Osteoblast (primary cell): ENCODE data around the gene LZIC. TPM values are rescaled to one million over a fixed set of nuclear protein-coding genes. Genes with fewer than 3 reads are reported as not detected.
A peak's percentile ranks its signal among the peaks of the same experiment; 100 is the strongest.

Experiments
- DNase-seq: peaks from one replicate; pipeline ENCODE4 v3.0.0; 2011; ENCODE audit warnings: low spot score, mixed read lengths; ENCODE audit not compliant: insufficient read length; ENCODE audit errors: missing footprints
- H2AFZ ChIP-seq: 2 replicates; pipeline ENCODE4 v1.6.0; 2011; ENCODE audit warnings: mild to moderate bottlenecking, low read length
- H3K27ac ChIP-seq: 2 replicates; pipeline ENCODE4 v1.5.1; 2011; ENCODE audit warnings: mild to moderate bottlenecking, low read depth, low read length, moderate library complexity
- H3K27me3 ChIP-seq: 2 replicates; pipeline ENCODE4 v1.6.0; 2012; ENCODE audit warnings: mild to moderate bottlenecking, control low read depth, inconsistent platforms, low read length, moderate library complexity; ENCODE audit not compliant: insufficient read depth
- H3K36me3 ChIP-seq: 2 replicates; pipeline ENCODE4 v1.5.1; 2011; ENCODE audit warnings: mild to moderate bottlenecking, low read length, control low read depth, moderate library complexity; ENCODE audit not compliant: insufficient read depth
- H3K4me1 ChIP-seq: 2 replicates; pipeline ENCODE4 v1.5.1; 2011; ENCODE audit warnings: mild to moderate bottlenecking, low read length, control low read depth, moderate library complexity; ENCODE audit not compliant: insufficient read depth
- H3K4me2 ChIP-seq: 2 replicates; pipeline ENCODE4 v1.6.0; 2011; ENCODE audit warnings: mild to moderate bottlenecking, low read length; ENCODE audit not compliant: insufficient read depth
- H3K4me3 ChIP-seq: fragments of 200-600 bp; sonication (generic); 3 replicates; pipeline ENCODE4 v1.5.1; 2012; ENCODE audit warnings: mild to moderate bottlenecking, low read length, inconsistent platforms; ENCODE audit not compliant: insufficient read depth
- H3K79me2 ChIP-seq: 2 replicates; pipeline ENCODE4 v1.6.0; 2012; ENCODE audit warnings: mild to moderate bottlenecking, low read length, control low read depth, inconsistent platforms; ENCODE audit not compliant: insufficient read depth
- H3K9me3 ChIP-seq: 2 replicates; pipeline ENCODE4 v1.5.1; 2011; ENCODE audit warnings: low read depth, low read length, control low read depth
- H4K20me1 ChIP-seq: 2 replicates; pipeline ENCODE4 v1.6.0; 2012; ENCODE audit warnings: mild to moderate bottlenecking, low read length, control low read depth; ENCODE audit not compliant: insufficient read depth
- CTCF ChIP-seq: IDR thresholded peaks from 2 replicates; pipeline ENCODE4 v1.5.1; 2011; ENCODE audit warnings: mild to moderate bottlenecking, low read depth, low read length, moderate library complexity; ENCODE audit errors: extremely low read depth
- total RNA-seq: library from RNA; depleted of rRNA; stranded (reverse); fragments of >200 nt; gene quantifications from 2 replicates; pipeline ENCODE4 v1.2.3, GENCODE V29; 2012

Gene LZIC
- total RNA-seq, 1 donor = 37.6 TPM

DNA sequence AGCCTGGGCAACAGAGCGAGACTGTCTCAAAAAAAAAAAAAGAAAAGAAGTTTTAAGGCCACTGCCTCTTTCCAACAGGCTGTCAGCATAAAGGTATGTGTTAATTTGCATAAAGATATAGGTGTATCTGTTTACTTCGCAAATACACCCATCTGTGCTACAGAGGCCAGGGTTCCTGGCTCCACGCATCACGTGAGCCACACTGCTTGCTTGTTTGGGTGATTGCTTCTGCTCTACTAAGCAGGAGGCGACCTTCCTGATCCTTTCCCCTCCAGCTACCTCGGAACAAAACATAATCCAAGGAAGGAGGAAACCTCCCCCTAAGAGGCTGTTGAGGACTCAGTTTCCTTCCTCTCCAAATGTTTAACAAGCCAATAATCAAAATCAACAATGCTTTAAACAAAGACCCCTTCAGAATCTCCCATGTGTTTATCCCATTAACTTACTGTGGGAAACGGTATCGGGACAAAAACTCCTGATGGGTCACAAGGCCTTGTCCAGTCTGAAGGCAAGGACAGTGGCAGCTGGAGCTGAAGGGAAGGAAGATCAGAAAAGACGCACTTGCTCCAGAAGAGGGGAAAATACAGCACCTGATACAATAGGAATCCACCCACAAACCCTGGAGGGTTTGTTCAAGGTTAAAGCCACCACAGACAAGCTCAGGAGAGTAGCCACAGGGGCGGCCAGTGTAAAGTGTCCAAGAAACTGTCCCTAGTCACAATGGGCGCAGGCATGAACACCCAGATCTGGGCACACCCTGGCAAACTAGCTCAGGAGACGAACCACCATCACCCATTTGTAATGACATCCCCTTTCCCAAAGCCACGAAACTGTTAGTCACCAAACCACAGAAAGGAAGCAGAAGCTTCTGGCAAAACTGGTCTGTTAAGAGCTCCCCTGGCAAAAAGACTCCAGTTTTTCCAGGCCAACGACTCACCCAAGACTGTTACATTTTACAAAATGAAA lies 50.3 kb downstream of the LZIC start:
- peak overlapping the region; percentile 27 for H3K4me3 ChIP-seq
- DNase-seq = peak; percentile 97
- no peaks in the 10 kb centered on the region for H3K36me3 ChIP-seq
- no peaks in the 10 kb centered on the region for H3K27me3 ChIP-seq
- TF ChIP-seq CTCF = no peak
- peak overlapping the region; percentile 16 for H2AFZ ChIP-seq
- no peaks in the 10 kb centered on the region for H3K9me3 ChIP-seq
- H3K79me2 ChIP-seq = no peaks in the 10 kb centered on the region
- no peaks in the 10 kb centered on the region for H4K20me1 ChIP-seq
- peak overlapping the region; percentile 36 for H3K27ac ChIP-seq
- peaks cover 41% of the 10 kb centered on the region for H3K4me1 ChIP-seq
- H3K4me2 ChIP-seq = peak overlapping the region; percentile 66

- TF ChIP-seq CTCF = no peak
- H3K27ac ChIP-seq = peak overlapping the region; percentile 60
- no peak overlapping the region for H3K4me3 ChIP-seq
- H3K9me3 ChIP-seq = no peaks in the 10 kb centered on the region
- no peaks in the 10 kb centered on the region for H3K79me2 ChIP-seq
- H4K20me1 ChIP-seq = peaks cover 9% of the 10 kb centered on the region
- no peaks in the 10 kb centered on the region for H3K27me3 ChIP-seq
- peak overlapping the region; percentile 28 for H3K4me2 ChIP-seq
- no peak overlapping the region for H2AFZ ChIP-seq
- H3K4me1 ChIP-seq = peaks cover 41% of the 10 kb centered on the region
- DNase-seq = no peak
- no peaks in the 10 kb centered on the region for H3K36me3 ChIP-seq
Observed at GRCh38 chr1:9891207-9891606, 52.0 kb downstream of the LZIC start.

DNA sequence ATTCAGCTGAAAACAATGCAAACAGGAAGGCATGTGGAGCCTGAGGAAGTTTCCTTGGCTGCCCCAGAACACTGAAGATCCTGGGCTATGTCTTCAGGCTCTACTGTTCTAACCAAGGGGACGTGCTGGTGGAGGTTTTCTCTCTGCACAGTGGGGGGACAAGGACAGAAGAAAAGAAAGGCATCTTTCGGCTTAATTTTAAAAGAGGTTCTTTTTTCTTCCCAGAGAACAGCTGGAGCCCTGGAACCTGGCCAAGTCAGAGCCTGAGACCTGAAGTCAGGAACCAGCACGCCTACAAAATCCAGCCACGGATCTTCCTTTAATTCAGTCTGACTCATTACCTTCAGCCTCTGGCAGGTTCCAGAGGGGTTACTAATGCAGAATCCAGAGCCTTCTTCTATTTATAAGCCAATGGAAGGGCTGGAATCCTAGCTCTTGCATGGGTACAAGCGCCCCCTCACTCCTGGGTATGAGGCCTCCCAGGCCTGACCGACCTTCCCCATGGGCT lies 52.9 kb downstream of the LZIC start:
- Histone ChIP-seq H3K27ac (peak overlapping the region; percentile 60), H3K27me3 (no peaks in the 10 kb centered on the region), H3K4me2 (peak overlapping the region; percentile 58), H3K4me3 (no peak overlapping the region), H3K9me3 (no peaks in the 10 kb centered on the region), H2AFZ (no peak overlapping the region), H3K79me2 (no peaks in the 10 kb centered on the region), H4K20me1 (peaks cover 10% of the 10 kb centered on the region), H3K36me3 (no peaks in the 10 kb centered on the region), H3K4me1 (peaks cover 41% of the 10 kb centered on the region)
- TF ChIP-seq CTCF = no peak
- peak; percentile 94 for DNase-seq

GRCh38 chr1:9889411-9889810 lies 53.8 kb downstream of the LZIC start:
- TF ChIP-seq CTCF = no peak
- Histone ChIP-seq H3K79me2 (no peaks in the 10 kb centered on the region), H3K4me1 (peaks cover 40% of the 10 kb centered on the region), H3K27ac (no peak overlapping the region), H4K20me1 (peaks cover 15% of the 10 kb centered on the region), H3K27me3 (no peaks in the 10 kb centered on the region), H2AFZ (no peak overlapping the region), H3K4me3 (no peak overlapping the region), H3K4me2 (no peak overlapping the region), H3K9me3 (no peaks in the 10 kb centered on the region), H3K36me3 (no peaks in the 10 kb centered on the region)
- no peak for DNase-seq
